Ovary (tissue), 3 donors: ENCODE measurements around the gene ENSA.
"Not testable (repeated sequence)": the region's sequence is repeated elsewhere in the genome, so short reads cannot be mapped to it uniquely, and the experiment has no call there.

Experiments used
- EP300 ChIP-seq: sonication (generic); formaldehyde crosslinking; IDR thresholded peaks from one replicate; pipeline ENCODE4 v1.6.1; 2017; ENCODE audit warnings: antibody characterized with exemption
- POLR2A ChIP-seq: fragments of 450-650 bp; IDR thresholded peaks from one replicate; pipeline ENCODE4 v1.6.1; 2017; ENCODE audit warnings: antibody characterized with exemption, mild to moderate bottlenecking, moderate library complexity
- TF ChIP-seq, protein P1 (sequence below), 3 donors: fragments of 450-650 bp in 2 of 3; fragments of 200-600 bp in 1 of 3; IDR thresholded peaks; one replicate each; pipeline versions ENCODE4 v1.5.1 to v1.8.0; 2016 to 2022; ENCODE audit warnings: antibody characterized with exemption in 3 of 3, mild to moderate bottlenecking in 1 of 3
- donor health status: DM: no; HTN: no; CAD: no.

DNA sequence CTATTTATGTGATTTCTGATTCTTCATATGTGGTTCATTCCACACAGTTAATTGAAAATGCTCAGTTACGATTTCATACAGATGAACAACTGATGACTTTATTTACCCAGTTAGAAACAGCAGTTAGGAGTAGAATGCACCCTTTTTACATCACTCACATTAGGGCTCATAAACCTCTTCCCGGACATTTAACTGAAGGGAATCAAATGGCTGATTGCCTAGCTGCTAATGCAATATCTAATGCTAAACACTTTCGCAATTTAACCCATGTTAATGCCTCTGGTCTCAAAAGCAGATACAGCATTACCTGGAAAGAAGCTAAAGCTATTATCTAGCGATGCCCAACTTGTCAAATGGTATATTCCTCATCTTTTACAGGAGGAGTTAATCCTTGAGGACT lies 27.7 kb upstream of the ENSA start:
- TF ChIP-seq, protein P1, sequence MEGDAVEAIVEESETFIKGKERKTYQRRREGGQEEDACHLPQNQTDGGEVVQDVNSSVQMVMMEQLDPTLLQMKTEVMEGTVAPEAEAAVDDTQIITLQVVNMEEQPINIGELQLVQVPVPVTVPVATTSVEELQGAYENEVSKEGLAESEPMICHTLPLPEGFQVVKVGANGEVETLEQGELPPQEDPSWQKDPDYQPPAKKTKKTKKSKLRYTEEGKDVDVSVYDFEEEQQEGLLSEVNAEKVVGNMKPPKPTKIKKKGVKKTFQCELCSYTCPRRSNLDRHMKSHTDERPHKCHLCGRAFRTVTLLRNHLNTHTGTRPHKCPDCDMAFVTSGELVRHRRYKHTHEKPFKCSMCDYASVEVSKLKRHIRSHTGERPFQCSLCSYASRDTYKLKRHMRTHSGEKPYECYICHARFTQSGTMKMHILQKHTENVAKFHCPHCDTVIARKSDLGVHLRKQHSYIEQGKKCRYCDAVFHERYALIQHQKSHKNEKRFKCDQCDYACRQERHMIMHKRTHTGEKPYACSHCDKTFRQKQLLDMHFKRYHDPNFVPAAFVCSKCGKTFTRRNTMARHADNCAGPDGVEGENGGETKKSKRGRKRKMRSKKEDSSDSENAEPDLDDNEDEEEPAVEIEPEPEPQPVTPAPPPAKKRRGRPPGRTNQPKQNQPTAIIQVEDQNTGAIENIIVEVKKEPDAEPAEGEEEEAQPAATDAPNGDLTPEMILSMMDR (IDR thresholded peaks at IDR 0.05), result not testable (repeated sequence)
- TF ChIP-seq POLR2A, EP300: not testable (repeated sequence)
